Measurements from ENCODE around the gene FOXI2. TPM values are rescaled to one million over a fixed set of nuclear protein-coding genes. Genes with fewer than 3 reads are reported as not detected.

FOXI2 gene
- total RNA-seq, result not detected

DNA sequence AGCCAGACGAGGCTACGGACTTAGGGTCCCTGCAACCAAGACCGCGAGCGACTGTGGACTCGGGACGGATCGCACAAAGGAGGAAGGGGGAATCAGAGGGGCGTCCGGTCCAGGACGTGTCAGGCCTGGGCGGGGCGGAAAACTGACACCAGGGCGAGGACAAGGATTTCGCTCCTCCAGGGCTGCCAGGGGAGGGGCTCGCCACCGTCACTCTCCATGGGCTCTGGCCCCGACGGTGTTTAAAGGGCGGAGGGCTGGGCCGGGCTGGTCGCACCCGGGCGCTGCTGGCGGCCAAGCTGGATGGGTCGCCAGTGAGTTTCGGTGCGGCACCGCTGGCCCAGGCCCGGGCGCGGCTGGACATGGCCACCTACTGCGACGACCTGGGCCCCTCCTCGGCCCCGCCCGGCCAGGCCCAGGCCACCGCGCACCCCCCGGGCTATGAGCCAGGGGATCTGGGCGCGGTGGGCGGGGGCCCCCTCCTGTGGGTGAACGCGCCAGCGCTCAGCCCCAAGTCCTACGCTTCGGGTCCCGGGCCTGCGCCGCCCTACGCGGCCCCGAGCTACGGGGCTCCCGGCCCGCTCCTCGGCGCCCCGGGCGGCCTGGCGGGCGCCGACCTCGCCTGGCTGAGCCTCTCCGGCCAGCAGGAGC lies at the start of gene FOXI2:
TSS of gene FOXI2 (plus strand) at position 271 of the 648 bp plus-strand sequence. CDS start at position 360, 89 bp downstream.
- Histone ChIP-seq H3K27me3 (ENCODE audit: insufficient read depth, low read length) (peaks cover 35% of the 10 kb centered on the region), H3K4me3 (ENCODE audit: low read length) (no peak within 1 kb of the TSS), H3K4me1 (ENCODE audit: insufficient read depth, low read length) (no peaks in the 10 kb centered on the region), H3K9me3 (ENCODE audit: low read depth, low read length) (no peaks in the 10 kb centered on the region)

DNA sequence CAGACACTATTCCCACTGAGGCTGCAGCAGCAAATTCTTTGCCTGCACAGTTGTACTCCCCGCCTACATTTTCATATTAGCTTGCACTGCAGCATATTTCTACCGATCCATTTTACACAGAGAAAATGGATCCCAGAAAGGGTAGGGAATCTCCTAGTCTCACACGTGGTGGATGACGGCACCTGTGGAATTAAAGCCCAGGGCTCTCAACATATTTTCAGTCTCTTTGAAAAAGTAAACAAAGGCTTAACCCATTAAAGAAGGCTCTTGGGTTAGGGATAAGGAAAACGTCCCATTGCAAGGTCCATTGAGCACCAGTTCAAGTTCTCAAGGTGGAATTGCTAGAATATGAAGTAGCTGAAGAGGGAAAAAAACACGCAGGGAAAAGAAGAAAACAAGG lies 49.4 kb upstream of the FOXI2 start:
- Histone ChIP-seq H3K9me3 (ENCODE audit: low read depth, low read length) (no peaks in the 10 kb centered on the region), H3K4me1 (ENCODE audit: insufficient read depth, low read length) (no peaks in the 10 kb centered on the region), H3K4me3 (ENCODE audit: low read length) (no peak overlapping the region), H3K27me3 (ENCODE audit: insufficient read depth, low read length) (no peaks in the 10 kb centered on the region)

GRCh38 chr10:127690176-127690835 lies 46.7 kb upstream of the FOXI2 start:
- no peak overlapping the region for H3K4me3 ChIP-seq (ENCODE audit: low read length)
- H3K9me3 ChIP-seq (ENCODE audit: low read depth, low read length), result no peaks in the 10 kb centered on the region
- no peaks in the 10 kb centered on the region for H3K4me1 ChIP-seq (ENCODE audit: insufficient read depth, low read length)
- no peaks in the 10 kb centered on the region for H3K27me3 ChIP-seq (ENCODE audit: insufficient read depth, low read length)

DNA sequence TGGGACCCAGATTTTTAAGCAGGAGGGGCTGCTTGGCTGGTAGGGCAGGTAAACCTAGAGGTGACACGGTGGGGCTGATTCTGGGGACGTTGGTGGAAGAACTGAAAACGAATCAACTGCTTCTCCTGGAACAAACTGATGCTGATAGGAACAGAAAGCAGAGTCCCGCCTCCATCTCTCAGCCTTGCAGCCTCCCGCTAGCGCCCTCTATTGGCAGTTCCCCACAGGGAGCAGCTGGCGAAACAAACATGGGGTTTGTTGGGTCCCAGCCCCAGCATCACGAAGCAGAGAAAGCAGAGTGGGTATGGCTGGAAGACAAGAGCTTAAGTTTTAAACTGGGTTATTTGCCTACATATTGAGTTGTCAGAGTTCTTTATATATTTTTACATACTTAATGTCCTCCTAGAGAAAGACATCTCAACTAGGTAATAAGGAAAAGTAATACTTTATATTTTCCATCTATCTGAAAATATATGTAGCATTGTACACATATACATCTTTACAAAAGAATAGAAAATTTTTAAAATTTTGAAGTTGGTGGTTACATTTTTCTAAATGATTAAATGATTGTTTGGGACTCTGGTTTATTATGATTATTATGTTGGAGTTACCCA lies 42.3 kb upstream of the FOXI2 start:
- Histone ChIP-seq H3K4me1 (ENCODE audit: insufficient read depth, low read length) (no peaks in the 10 kb centered on the region), H3K9me3 (ENCODE audit: low read depth, low read length) (no peaks in the 10 kb centered on the region), H3K4me3 (ENCODE audit: low read length) (no peak overlapping the region), H3K27me3 (ENCODE audit: insufficient read depth, low read length) (no peaks in the 10 kb centered on the region)

DNA sequence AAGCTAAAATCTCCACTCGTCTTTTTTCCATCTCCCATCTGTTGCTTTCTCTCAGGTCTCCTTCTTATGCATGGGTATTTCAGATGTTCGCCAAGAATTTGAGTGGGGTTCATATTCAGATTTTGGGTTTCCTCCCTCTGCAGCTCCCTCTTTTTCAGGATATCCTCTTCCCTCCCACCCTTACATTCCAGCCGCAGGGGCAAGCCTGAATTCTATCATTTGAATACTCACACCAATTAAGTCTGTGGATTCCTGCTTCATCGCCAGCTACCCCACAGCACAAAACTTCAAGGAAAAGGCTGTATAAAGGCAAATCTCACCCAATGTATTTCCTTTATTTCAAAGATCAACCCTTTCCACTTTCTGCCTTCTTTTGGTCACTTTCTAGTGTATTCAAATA lies 41.6 kb upstream of the FOXI2 start:
- H3K4me3 ChIP-seq (ENCODE audit: low read length), result no peak overlapping the region
- H3K9me3 ChIP-seq (ENCODE audit: low read depth, low read length), result no peaks in the 10 kb centered on the region
- no peaks in the 10 kb centered on the region for H3K4me1 ChIP-seq (ENCODE audit: insufficient read depth, low read length)
- no peaks in the 10 kb centered on the region for H3K27me3 ChIP-seq (ENCODE audit: insufficient read depth, low read length)

DNA sequence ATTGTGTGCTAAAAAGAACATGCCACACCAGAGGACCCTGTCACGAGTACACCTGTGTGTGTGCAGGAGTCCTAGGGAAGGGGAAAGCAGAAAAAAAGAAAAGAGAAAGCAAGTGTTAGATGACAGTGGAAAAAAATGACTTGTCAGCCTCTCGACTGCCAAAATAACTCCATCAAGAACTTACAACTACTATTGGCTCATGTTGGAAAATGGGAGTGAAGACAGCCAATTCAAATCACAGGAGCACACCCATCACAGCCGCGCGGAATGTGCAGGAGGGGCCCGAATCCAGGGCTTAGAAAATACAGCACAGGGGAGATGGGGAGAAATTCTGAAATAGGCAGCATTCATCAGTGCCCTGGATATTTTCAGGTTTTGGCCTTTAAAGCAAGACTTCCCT lies 38.1 kb upstream of the FOXI2 start:
- no peaks in the 10 kb centered on the region for H3K4me1 ChIP-seq (ENCODE audit: insufficient read depth, low read length)
- H3K9me3 ChIP-seq (ENCODE audit: low read depth, low read length), result no peaks in the 10 kb centered on the region
- H3K4me3 ChIP-seq (ENCODE audit: low read length), result no peak overlapping the region
- H3K27me3 ChIP-seq (ENCODE audit: insufficient read depth, low read length), result no peaks in the 10 kb centered on the region

GRCh38 chr10:127699311-127699710 lies 37.7 kb upstream of the FOXI2 start:
- Histone ChIP-seq H3K9me3 (ENCODE audit: low read depth, low read length) (no peaks in the 10 kb centered on the region), H3K4me1 (ENCODE audit: insufficient read depth, low read length) (no peaks in the 10 kb centered on the region), H3K27me3 (ENCODE audit: insufficient read depth, low read length) (no peaks in the 10 kb centered on the region), H3K4me3 (ENCODE audit: low read length) (no peak overlapping the region)

GRCh38 chr10:127702271-127702670 lies 34.7 kb upstream of the FOXI2 start:
- Histone ChIP-seq H3K4me3 (ENCODE audit: low read length) (no peak overlapping the region), H3K4me1 (ENCODE audit: insufficient read depth, low read length) (no peaks in the 10 kb centered on the region), H3K9me3 (ENCODE audit: low read depth, low read length) (no peaks in the 10 kb centered on the region), H3K27me3 (ENCODE audit: insufficient read depth, low read length) (no peaks in the 10 kb centered on the region)

- Histone ChIP-seq H3K4me1 (ENCODE audit: insufficient read depth, low read length) (no peaks in the 10 kb centered on the region), H3K27me3 (ENCODE audit: insufficient read depth, low read length) (no peaks in the 10 kb centered on the region), H3K9me3 (ENCODE audit: low read depth, low read length) (no peaks in the 10 kb centered on the region), H3K4me3 (ENCODE audit: low read length) (no peak overlapping the region)
These were observed 21.7 kb upstream of the FOXI2 start for GRCh38 chr10:127715249-127715648.

GRCh38 chr10:127715782-127716378 lies 21.1 kb upstream of the FOXI2 start:
- Histone ChIP-seq H3K4me1 (ENCODE audit: insufficient read depth, low read length) (no peaks in the 10 kb centered on the region), H3K9me3 (ENCODE audit: low read depth, low read length) (no peaks in the 10 kb centered on the region), H3K27me3 (ENCODE audit: insufficient read depth, low read length) (no peaks in the 10 kb centered on the region), H3K4me3 (ENCODE audit: low read length) (no peak overlapping the region)

DNA sequence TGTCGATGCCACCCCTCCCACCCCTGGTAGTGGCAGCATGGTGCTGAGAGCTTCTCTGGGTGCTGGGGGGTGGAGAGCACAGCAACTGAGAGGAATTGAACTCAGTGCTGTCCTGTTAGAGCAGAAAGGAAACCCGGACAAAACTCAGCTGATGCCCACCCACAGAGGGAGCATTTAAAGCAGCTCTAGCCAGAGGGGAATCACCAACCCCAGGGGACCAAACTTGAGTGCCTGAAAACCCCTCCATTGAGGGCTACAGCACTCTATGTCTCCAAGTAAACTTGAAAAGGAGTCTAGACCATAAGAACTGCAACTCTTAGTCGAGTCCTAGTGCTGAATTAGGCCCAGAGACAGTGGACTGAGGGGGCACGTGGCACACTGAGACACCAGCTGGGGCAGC lies 16.8 kb upstream of the FOXI2 start:
- no peaks in the 10 kb centered on the region for H3K9me3 ChIP-seq (ENCODE audit: low read depth, low read length)
- no peak overlapping the region for H3K4me3 ChIP-seq (ENCODE audit: low read length)
- H3K27me3 ChIP-seq (ENCODE audit: insufficient read depth, low read length), result peaks cover 2% of the 10 kb centered on the region
- H3K4me1 ChIP-seq (ENCODE audit: insufficient read depth, low read length), result no peaks in the 10 kb centered on the region

- H3K4me1 ChIP-seq (ENCODE audit: insufficient read depth, low read length), result no peaks in the 10 kb centered on the region
- H3K27me3 ChIP-seq (ENCODE audit: insufficient read depth, low read length), result peaks cover 2% of the 10 kb centered on the region
- no peaks in the 10 kb centered on the region for H3K9me3 ChIP-seq (ENCODE audit: low read depth, low read length)
- no peak overlapping the region for H3K4me3 ChIP-seq (ENCODE audit: low read length)
These were observed 16.1 kb upstream of the FOXI2 start for GRCh38 chr10:127720903-127721302.

- H3K4me3 ChIP-seq (ENCODE audit: low read length), result no peak overlapping the region
- no peaks in the 10 kb centered on the region for H3K4me1 ChIP-seq (ENCODE audit: insufficient read depth, low read length)
- peaks cover 37% of the 10 kb centered on the region for H3K27me3 ChIP-seq (ENCODE audit: insufficient read depth, low read length)
- no peaks in the 10 kb centered on the region for H3K9me3 ChIP-seq (ENCODE audit: low read depth, low read length)
These were observed 2.2 kb upstream of the FOXI2 start for GRCh38 chr10:127734753-127735152.

GRCh38 chr10:127735156-127735555 lies 1.8 kb upstream of the FOXI2 start:
- Histone ChIP-seq H3K27me3 (ENCODE audit: insufficient read depth, low read length) (peaks cover 37% of the 10 kb centered on the region), H3K4me3 (ENCODE audit: low read length) (no peak overlapping the region), H3K9me3 (ENCODE audit: low read depth, low read length) (no peaks in the 10 kb centered on the region), H3K4me1 (ENCODE audit: insufficient read depth, low read length) (no peaks in the 10 kb centered on the region)

- Histone ChIP-seq H3K27me3 (ENCODE audit: insufficient read depth, low read length) (peaks cover 37% of the 10 kb centered on the region), H3K4me1 (ENCODE audit: insufficient read depth, low read length) (no peaks in the 10 kb centered on the region), H3K9me3 (ENCODE audit: low read depth, low read length) (no peaks in the 10 kb centered on the region), H3K4me3 (ENCODE audit: low read length) (no peak overlapping the region)
These were observed 1.2 kb upstream of the FOXI2 start for GRCh38 chr10:127735723-127736221.
